Measurements from ENCODE around the gene EID2.

The EID2 gene

GRCh38 chr19:39566064-39566463, 26.1 kb upstream of the EID2 start:
- no peak for TF ChIP-seq CTCF (conservative IDR thresholded peaks at IDR 0.05; ENCODE audit: control insufficient read depth, insufficient read depth, low read depth, low read length)
- H3K4me3 ChIP-seq (ENCODE audit: control insufficient read depth, low read depth, low read length), result no peak overlapping the region
- no peak for DNase-seq (ENCODE audit: low read depth)

GRCh38 chr19:39563408-39563807, 23.4 kb upstream of the EID2 start:
- H3K4me3 ChIP-seq (ENCODE audit: control insufficient read depth, low read depth, low read length), result no peak overlapping the region
- no peak for TF ChIP-seq CTCF (conservative IDR thresholded peaks at IDR 0.05; ENCODE audit: control insufficient read depth, insufficient read depth, low read depth, low read length)
- DNase-seq (ENCODE audit: low read depth), result peak; percentile 62

- TF ChIP-seq CTCF (conservative IDR thresholded peaks at IDR 0.05; ENCODE audit: control insufficient read depth, insufficient read depth, low read depth, low read length), result no peak
- DNase-seq (ENCODE audit: low read depth), result no peak
- H3K4me3 ChIP-seq (ENCODE audit: control insufficient read depth, low read depth, low read length), result no peak overlapping the region
These were observed 18.7 kb upstream of the EID2 start for GRCh38 chr19:39558624-39559117.

- DNase-seq (ENCODE audit: low read depth), result no peak
- no peak for TF ChIP-seq CTCF (conservative IDR thresholded peaks at IDR 0.05; ENCODE audit: control insufficient read depth, insufficient read depth, low read depth, low read length)
- H3K4me3 ChIP-seq (ENCODE audit: control insufficient read depth, low read depth, low read length), result no peak overlapping the region
These were observed 18.1 kb upstream of the EID2 start for GRCh38 chr19:39557811-39558623.

- DNase-seq (ENCODE audit: low read depth), result no peak
- TF ChIP-seq CTCF (conservative IDR thresholded peaks at IDR 0.05; ENCODE audit: control insufficient read depth, insufficient read depth, low read depth, low read length), result no peak
- no peak overlapping the region for H3K4me3 ChIP-seq (ENCODE audit: control insufficient read depth, low read depth, low read length)
These were observed 15.9 kb upstream of the EID2 start for GRCh38 chr19:39555883-39556282.

- no peak for DNase-seq (ENCODE audit: low read depth)
- no peak for TF ChIP-seq CTCF (conservative IDR thresholded peaks at IDR 0.05; ENCODE audit: control insufficient read depth, insufficient read depth, low read depth, low read length)
- H3K4me3 ChIP-seq (ENCODE audit: control insufficient read depth, low read depth, low read length), result no peak overlapping the region
These were observed 14.8 kb upstream of the EID2 start for GRCh38 chr19:39554701-39555311.
